DMS 273 treated with DMSO at 0.1 percent for 48 hours (cell line): ENCODE data around the gene CGREF1.
A peak's percentile ranks its signal among the peaks of the same experiment; 100 is the strongest.
"Not testable (repeated sequence)": the region's sequence is repeated elsewhere in the genome, so short reads cannot be mapped to it uniquely, and the experiment has no call there.

ENCODE experiments used
- DNase-seq: peaks from one replicate; lab custom pipeline; 2025; lab: John Stamatoyannopoulos, UW

The CGREF1 gene

GRCh38 chr2:27111392-27112078 lies 7.4 kb downstream of the CGREF1 start:
- DNase-seq, result not testable (repeated sequence)

- DNase-seq, result not testable (repeated sequence)
Measured at GRCh38 chr2:27110603-27111352, 8.2 kb downstream of the CGREF1 start.

- no peak for DNase-seq
Measured at GRCh38 chr2:27109083-27109482, 9.8 kb downstream of the CGREF1 start.

- no peak for DNase-seq
Measured at GRCh38 chr2:27108221-27108620, 10.7 kb downstream of the CGREF1 start.

- no peak for DNase-seq
Measured at GRCh38 chr2:27105981-27106380, 12.9 kb downstream of the CGREF1 start.

- no peak for DNase-seq
Measured at GRCh38 chr2:27102329-27102728, 16.6 kb downstream of the CGREF1 start.

GRCh38 chr2:27100036-27100435 lies 18.9 kb downstream of the CGREF1 start:
- no peak for DNase-seq

- DNase-seq, result no peak
Measured at GRCh38 chr2:27099334-27099955, 19.5 kb downstream of the CGREF1 start.

- no peak for DNase-seq
Measured at GRCh38 chr2:27097341-27097740, 21.6 kb downstream of the CGREF1 start.

- no peak for DNase-seq
Measured at GRCh38 chr2:27096748-27097297, 22.1 kb downstream of the CGREF1 start.

GRCh38 chr2:27095745-27096651 lies 22.9 kb downstream of the CGREF1 start:
- DNase-seq, result peak; percentile 73

- no peak for DNase-seq
Measured at GRCh38 chr2:27095427-27095744, 23.5 kb downstream of the CGREF1 start.

- no peak for DNase-seq
Measured at GRCh38 chr2:27094353-27094984, 24.5 kb downstream of the CGREF1 start.

GRCh38 chr2:27093430-27094352 lies 25.2 kb downstream of the CGREF1 start:
- DNase-seq, result no peak

- DNase-seq, result no peak
Measured at GRCh38 chr2:27092696-27093429, 26.1 kb downstream of the CGREF1 start.

- no peak for DNase-seq
Measured at GRCh38 chr2:27091746-27092695, 26.9 kb downstream of the CGREF1 start.

GRCh38 chr2:27089111-27089954 lies 29.6 kb downstream of the CGREF1 start:
- no peak for DNase-seq
